Muscle layer of colon (tissue), 2 donors: ENCODE measurements around the gene LRP10.

ENCODE experiments used
- H3K27ac ChIP-seq: one replicate; pipeline ENCODE4 v1.7.0; 2013; ENCODE audit warnings: low read depth, mild to moderate bottlenecking, low read length, moderate library complexity
- H3K27me3 ChIP-seq, 2 donors: one replicate each; pipeline ENCODE4 v1.7.0; 2013; ENCODE audit warnings: low read length in 2 of 2, mild to moderate bottlenecking in 2 of 2; ENCODE audit not compliant: insufficient read depth in 2 of 2, control insufficient read depth in 1 of 2
- H3K36me3 ChIP-seq: one replicate; pipeline ENCODE4 v1.7.0; 2013; ENCODE audit warnings: mild to moderate bottlenecking, low read length; ENCODE audit not compliant: insufficient read depth
- H3K4me1 ChIP-seq: one replicate; pipeline ENCODE4 v1.7.0; 2013; ENCODE audit warnings: mild to moderate bottlenecking, low read length; ENCODE audit not compliant: insufficient read depth
- H3K4me3 ChIP-seq, 2 donors: one replicate each; pipeline ENCODE4 v1.7.0; 2013; ENCODE audit warnings: low read length in 2 of 2, low read depth in 1 of 2, mild to moderate bottlenecking in 1 of 2, moderate library complexity in 1 of 2
- H3K9ac ChIP-seq: one replicate; pipeline ENCODE4 v1.7.0; 2013; ENCODE audit warnings: low read length
- H3K9me3 ChIP-seq: one replicate; pipeline ENCODE4 v1.7.0; 2013; ENCODE audit warnings: mild to moderate bottlenecking, low read length
- donor health status: abdominal sarcoma.
- donor health status: Adenocarcinoma of cecum.

LRP10 gene

GRCh38 chr14:22875003-22875747, 3.6 kb downstream of the LRP10 start:
- Histone ChIP-seq H3K27me3 (no peaks in the 10 kb centered on the region), H3K4me3 (no peak overlapping the region), H3K27ac (no peak overlapping the region), H3K9me3 (no peaks in the 10 kb centered on the region), H3K36me3 (peaks cover 57% of the 10 kb centered on the region), H3K9ac (no peak overlapping the region), H3K4me1 (peaks cover 29% of the 10 kb centered on the region)

DNA sequence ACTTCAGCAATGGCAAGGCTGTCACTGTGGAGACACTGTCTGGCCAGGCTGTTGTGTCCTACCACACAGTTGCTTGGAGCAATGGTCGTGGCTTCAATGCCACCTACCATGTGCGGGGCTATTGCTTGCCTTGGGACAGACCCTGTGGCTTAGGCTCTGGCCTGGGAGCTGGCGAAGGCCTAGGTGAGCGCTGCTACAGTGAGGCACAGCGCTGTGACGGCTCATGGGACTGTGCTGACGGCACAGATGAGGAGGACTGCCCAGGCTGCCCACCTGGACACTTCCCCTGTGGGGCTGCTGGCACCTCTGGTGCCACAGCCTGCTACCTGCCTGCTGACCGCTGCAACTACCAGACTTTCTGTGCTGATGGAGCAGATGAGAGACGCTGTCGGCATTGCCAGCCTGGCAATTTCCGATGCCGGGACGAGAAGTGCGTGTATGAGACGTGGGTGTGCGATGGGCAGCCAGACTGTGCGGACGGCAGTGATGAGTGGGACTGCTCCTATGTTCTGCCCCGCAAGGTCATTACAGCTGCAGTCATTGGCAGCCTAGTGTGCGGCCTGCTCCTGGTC, 4.3 kb downstream of the LRP10 start:
- no peaks in the 10 kb centered on the region for H3K27me3 ChIP-seq
- no peak overlapping the region for H3K9ac ChIP-seq
- H3K27ac ChIP-seq = no peak overlapping the region
- H3K9me3 ChIP-seq = no peaks in the 10 kb centered on the region
- H3K36me3 ChIP-seq = peaks cover 57% of the 10 kb centered on the region
- peaks cover 22% of the 10 kb centered on the region for H3K4me1 ChIP-seq
- no peak overlapping the region for H3K4me3 ChIP-seq

DNA sequence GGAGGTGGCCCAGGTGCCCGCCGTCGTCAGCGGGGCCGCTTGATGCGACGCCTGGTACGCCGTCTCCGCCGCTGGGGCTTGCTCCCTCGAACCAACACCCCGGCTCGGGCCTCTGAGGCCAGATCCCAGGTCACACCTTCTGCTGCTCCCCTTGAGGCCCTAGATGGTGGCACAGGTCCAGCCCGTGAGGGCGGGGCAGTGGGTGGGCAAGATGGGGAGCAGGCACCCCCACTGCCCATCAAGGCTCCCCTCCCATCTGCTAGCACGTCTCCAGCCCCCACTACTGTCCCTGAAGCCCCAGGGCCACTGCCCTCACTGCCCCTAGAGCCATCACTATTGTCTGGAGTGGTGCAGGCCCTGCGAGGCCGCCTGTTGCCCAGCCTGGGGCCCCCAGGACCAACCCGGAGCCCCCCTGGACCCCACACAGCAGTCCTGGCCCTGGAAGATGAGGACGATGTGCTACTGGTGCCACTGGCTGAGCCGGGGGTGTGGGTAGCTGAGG, 5.5 kb downstream of the LRP10 start:
- Histone ChIP-seq H3K4me1 (peaks cover 21% of the 10 kb centered on the region), H3K4me3 (no peak overlapping the region), H3K9me3 (no peaks in the 10 kb centered on the region), H3K27ac (no peak overlapping the region), H3K27me3 (no peaks in the 10 kb centered on the region), H3K36me3 (peaks cover 57% of the 10 kb centered on the region), H3K9ac (no peak overlapping the region)

DNA sequence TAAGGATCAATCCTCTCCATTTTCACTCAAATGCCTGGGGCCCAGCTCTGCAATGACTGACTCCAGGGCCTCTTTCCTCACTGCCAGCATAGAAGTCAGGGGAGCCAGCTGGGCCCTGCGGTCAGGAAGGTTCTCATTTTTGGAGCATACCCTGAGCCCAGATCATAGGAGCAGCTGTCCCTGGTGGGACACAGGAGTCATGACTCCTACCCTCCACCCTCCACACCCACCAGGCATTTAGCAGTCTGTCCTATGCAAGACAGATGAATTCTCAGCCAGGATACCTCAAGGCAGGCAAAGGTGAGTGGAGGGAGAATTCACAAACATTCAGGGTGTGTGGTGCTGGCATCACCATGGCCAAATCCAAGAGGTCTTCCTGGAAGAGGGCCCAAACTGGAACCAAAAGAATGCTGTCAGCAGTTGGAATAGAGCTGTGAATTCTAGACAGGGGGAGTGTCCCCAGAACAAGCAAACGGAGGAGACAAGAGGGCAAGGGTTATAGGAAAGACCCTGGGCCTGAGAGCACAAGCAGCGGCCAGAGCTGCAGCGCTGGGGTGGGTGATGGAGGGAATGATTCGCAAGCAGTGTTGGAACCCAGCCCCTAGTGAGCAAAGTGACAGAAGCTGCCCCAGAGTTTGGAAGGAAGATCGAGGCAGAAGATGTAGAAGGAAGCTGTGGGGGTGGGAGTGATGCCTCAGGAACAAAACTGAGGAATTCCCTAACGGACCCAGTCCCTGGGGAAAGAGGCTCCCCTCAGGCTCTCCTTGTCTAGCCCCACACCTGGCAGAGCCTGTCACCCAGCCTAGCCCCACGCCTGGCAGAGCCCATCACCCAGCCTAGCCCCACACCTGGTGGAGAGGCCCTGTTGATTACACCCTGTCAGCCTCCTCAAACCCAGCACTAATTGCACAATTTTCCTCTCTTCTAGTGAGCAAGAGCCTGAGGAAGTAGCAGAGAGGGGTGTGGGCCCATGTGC, 7.0 kb downstream of the LRP10 start:
- no peak overlapping the region for H3K9ac ChIP-seq
- no peaks in the 10 kb centered on the region for H3K9me3 ChIP-seq
- peaks cover 18% of the 10 kb centered on the region for H3K4me1 ChIP-seq
- H3K27me3 ChIP-seq = no peaks in the 10 kb centered on the region
- peaks cover 57% of the 10 kb centered on the region for H3K36me3 ChIP-seq
- no peak overlapping the region for H3K4me3 ChIP-seq
- H3K27ac ChIP-seq = no peak overlapping the region

DNA sequence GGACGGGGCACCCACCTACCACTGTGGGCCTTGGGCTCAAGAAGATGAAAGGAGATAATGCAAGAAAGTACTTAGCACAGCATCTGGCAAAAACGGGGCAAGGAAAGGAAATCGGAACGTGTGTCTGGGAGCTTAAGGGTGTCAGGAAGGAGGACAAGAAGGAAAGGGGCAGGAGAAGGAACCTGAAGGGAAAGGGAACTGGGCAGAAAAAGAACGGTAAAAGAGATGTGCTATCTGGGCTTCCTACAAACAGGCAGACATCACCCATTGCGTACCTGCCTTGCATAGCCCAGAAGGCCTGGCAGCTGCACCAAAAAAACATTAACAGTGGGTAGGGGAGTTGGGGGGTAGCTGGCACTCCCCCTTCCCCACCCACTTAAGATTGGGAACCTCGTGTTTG, 10.5 kb downstream of the LRP10 start:
- no peak overlapping the region for H3K27ac ChIP-seq
- H3K27me3 ChIP-seq = no peaks in the 10 kb centered on the region
- H3K9ac ChIP-seq = no peak overlapping the region
- H3K4me3 ChIP-seq = no peak overlapping the region
- peaks cover 11% of the 10 kb centered on the region for H3K4me1 ChIP-seq
- peaks cover 22% of the 10 kb centered on the region for H3K36me3 ChIP-seq
- no peaks in the 10 kb centered on the region for H3K9me3 ChIP-seq

DNA sequence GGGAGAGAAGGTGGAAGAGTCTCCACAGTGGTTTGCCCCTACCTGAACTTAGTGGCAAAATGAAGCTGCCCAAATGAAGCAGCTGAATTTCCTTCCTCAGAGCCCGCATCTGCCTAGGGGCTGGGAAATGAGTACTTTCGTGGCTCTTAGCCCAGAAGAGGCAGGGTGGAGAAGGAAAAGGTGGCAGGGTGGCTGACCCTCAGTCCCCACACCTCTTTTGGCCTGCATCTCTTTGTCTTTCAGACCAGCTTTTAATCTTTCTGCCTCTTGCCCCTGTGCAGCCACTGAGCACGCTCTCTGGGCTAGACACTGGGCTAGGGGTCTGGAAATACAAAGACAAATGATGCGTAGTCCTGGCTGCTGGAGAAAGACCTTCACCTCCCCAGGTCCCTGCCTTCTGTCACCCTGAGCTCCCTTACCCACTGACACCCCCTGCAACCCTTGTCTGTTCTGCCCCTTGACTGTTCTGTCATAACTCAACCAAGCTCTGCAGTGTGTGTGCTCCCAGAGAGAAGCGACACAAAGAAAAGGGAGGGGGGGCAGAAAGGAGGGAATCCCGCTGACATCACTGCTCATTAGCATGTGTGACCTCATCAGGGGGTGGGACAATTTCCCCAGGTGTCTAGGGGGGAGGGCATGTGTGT, 11.1 kb downstream of the LRP10 start:
- Histone ChIP-seq H3K27me3 (no peaks in the 10 kb centered on the region), H3K36me3 (peaks cover 16% of the 10 kb centered on the region), H3K9me3 (no peaks in the 10 kb centered on the region), H3K27ac (no peak overlapping the region), H3K4me1 (peaks cover 17% of the 10 kb centered on the region), H3K4me3 (no peak overlapping the region), H3K9ac (no peak overlapping the region)

GRCh38 chr14:22883173-22883976, 11.8 kb downstream of the LRP10 start, which contains the start of gene REM2:
REM2 (plus strand) TSS chr14:22883222; CDS start chr14:22883288, 66 bp downstream.
- H3K9me3 ChIP-seq = no peaks in the 10 kb centered on the region

DNA sequence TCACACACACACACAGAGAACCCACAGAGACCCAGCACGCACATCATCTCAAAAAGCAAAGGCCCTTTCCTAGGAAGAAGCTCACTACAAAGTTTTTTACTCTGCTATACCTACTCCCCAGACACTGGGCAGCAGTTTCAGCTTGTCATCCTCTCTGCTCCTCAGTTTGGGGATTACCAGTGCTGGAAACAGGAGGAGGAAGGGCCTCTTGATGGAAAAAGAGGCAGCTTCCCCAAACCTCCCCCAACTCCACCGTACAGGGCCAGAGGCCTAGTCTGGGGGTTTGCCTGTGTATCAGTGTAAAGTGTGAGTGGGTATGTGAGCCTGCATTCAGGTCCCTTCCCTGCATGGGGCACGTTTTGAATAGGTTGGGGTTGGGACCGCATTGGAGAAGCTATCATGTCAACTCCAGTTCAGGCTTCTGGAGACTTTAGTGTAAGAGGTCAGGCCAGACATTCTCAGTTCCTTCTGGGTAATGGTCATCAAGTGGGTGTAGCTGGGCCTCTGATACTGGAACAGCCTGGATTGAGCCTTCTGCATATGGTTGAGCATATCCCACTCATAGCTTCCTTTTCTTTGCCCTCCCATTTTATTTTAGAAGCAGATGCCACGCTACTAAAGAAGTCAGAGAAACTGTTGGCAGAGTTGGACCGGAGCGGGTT, 12.7 kb downstream of the LRP10 start:
- H3K9me3 ChIP-seq = no peaks in the 10 kb centered on the region
- no peak overlapping the region for H3K27ac ChIP-seq
- H3K9ac ChIP-seq = no peak overlapping the region
- no peaks in the 10 kb centered on the region for H3K27me3 ChIP-seq
- H3K36me3 ChIP-seq = peaks cover under 1% of the 10 kb centered on the region
- H3K4me3 ChIP-seq = no peak overlapping the region
- H3K4me1 ChIP-seq = peaks cover 22% of the 10 kb centered on the region

More at GRCh38 chr14:22883173-22883976, 11.8 kb downstream of the LRP10 start, which contains the start of gene REM2:
- Histone ChIP-seq H3K9ac (no peak within 1 kb of the TSS), H3K4me3 (no peak within 1 kb of the TSS), H3K36me3 (peaks cover 9% of the 10 kb centered on the region), H3K27me3 (no peaks in the 10 kb centered on the region), H3K27ac (no peak within 1 kb of the TSS), H3K4me1 (peaks cover 22% of the 10 kb centered on the region)

- H3K27me3 ChIP-seq = no peaks in the 10 kb centered on the region
- H3K36me3 ChIP-seq = no peaks in the 10 kb centered on the region
- no peak overlapping the region for H3K4me3 ChIP-seq
- no peaks in the 10 kb centered on the region for H3K9me3 ChIP-seq
- peaks cover 22% of the 10 kb centered on the region for H3K4me1 ChIP-seq
- H3K27ac ChIP-seq = no peak overlapping the region
- no peak overlapping the region for H3K9ac ChIP-seq
These were observed 13.4 kb downstream of the LRP10 start for GRCh38 chr14:22884738-22885523.
